HG03103 (cell line): ENCODE data around the gene DPF3.

Experiments used
- ATAC-seq: cut with Tn5 transposase; IDR thresholded peaks from one replicate; pipeline ENCODE4 v1.9.1; 2021; ENCODE audit warnings: low read depth; ENCODE audit not compliant: unreplicated experiment

The DPF3 gene

GRCh38 chr14:72662214-72662613 is 231.7 kb downstream of the DPF3 start:
- ATAC-seq = no peak

GRCh38 chr14:72657214-72657921 is 236.5 kb downstream of the DPF3 start:
- no peak for ATAC-seq

- no peak for ATAC-seq
Observed at GRCh38 chr14:72653026-72653425, 240.9 kb downstream of the DPF3 start.

GRCh38 chr14:72652179-72652578 is 241.7 kb downstream of the DPF3 start:
- ATAC-seq = no peak

GRCh38 chr14:72651714-72652113 is 242.2 kb downstream of the DPF3 start:
- no peak for ATAC-seq

- no peak for ATAC-seq
Observed at GRCh38 chr14:72651081-72651480, 242.8 kb downstream of the DPF3 start.

DNA sequence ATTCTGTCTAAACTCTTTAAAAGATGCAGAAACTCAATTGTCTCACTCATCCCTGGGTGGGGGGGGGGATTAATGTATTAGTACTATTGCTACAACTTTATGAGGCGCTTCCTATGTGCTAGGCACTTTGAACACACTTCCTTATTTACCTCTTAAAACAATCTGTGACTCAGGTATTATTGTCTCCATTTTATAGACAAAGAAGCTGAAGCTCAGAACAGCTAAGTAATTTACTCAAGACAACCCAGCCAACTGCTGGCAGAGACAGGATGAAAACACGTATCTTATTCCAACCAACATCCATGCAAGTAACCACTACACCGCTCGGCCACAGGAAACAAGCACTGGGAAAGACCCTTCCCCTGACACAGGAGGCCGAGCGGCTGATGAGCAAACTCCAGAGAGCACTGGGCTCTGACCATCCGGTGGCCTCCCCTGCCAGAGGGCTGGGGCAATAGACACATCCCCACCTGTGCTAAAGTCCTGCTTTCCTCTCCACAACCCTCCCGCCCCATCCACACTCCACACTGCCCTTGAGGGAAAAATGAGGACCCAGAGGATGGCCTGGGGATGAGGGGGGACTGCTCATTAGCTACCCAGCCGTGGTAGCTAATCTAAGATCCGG is 244.2 kb downstream of the DPF3 start:
- no peak for ATAC-seq

GRCh38 chr14:72647782-72648181 is 246.1 kb downstream of the DPF3 start:
- no peak for ATAC-seq

DNA sequence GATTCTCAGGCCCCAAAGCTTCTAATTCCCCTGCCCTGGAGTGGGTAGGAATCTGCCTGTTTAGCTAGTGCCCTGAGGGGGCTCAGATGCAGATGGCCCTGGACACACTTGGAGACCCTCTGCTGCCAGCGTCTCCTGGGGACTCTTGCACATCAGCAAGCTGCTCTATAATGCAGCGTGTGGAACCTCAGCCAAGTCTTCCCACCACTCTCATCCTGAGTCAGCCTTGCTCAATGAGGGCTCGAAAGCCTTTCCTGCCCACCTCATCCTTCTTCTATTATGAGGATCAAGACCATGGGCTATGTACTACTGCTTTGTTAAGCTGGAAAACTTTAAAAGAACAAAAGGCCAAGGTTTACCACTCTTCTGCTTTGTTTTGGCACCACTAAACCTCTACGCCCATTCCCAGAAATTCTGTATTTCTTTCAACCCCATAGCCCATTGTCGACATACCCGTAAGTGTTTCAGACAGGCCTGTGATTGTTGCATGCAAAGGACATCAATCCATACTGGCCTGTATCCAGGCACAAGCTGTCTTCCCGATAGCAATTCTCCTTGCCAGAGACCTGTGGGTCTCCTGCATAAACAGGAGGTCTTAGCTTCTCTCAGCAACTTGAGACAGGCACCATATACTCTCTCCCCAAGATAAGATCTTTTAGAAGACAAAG is 246.9 kb downstream of the DPF3 start:
- no peak for ATAC-seq

DNA sequence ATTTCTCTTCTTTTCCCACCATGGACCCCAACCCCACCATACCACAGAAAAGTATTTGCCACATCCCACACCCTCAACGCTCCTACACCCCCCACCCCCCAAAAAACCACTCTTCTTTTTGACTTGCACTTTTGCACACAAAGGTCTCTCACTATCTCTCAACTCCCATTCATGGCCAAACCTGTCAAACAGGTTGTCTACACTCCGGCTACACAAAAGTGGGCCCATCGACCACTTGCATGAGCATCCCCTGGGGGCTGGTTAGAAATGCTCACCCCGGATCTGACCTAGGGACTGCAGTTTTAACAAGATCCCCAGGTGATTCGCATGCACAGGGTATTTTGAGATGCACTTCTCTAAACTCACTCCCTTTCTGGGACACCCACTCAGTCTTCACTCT is 248.2 kb downstream of the DPF3 start:
- ATAC-seq = no peak

- no peak for ATAC-seq
Observed at GRCh38 chr14:72644758-72645489, 249.0 kb downstream of the DPF3 start.

DNA sequence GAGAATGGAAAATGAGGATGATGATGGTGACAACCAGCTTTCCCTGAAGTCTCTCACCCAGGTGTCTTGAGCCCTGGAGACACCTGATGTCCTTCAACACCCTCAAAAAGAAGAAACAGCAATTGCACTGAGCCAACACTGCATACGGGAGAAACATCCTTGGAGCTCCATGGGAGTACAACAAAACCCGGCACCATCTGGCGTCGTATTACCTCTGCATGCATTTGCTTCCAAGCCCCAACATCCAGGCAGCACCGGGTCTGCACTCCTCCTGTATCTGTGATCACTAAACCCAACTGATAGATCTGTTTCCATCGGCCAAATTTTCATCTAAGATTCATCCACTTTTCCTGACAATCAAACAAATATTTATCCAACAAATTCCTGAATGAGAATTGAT is 249.9 kb downstream of the DPF3 start:
- ATAC-seq = no peak

GRCh38 chr14:72643317-72643801 is 250.5 kb downstream of the DPF3 start:
- no peak for ATAC-seq

GRCh38 chr14:72640911-72641485 is 252.9 kb downstream of the DPF3 start:
- no peak for ATAC-seq

GRCh38 chr14:72638021-72638420 is 255.9 kb downstream of the DPF3 start:
- no peak for ATAC-seq

DNA sequence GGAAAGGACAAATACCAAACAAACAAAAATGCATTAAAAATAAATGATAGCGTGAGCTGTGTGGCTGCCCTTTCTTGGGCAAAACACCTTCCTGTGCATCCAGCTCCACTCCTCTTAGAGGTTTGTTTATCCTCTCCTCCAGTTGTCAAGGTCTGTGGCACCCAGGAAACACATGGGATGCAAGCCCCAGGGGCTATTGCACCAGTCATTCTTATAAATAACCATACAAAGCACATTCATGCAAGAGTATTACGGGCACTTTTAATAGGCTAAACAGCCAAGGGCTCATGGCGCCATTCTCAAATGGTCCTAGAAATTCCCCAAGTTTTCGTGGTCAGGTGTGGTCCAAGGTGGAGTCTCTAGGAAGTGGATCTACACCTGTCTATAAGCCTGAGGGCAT is 257.0 kb downstream of the DPF3 start:
- ATAC-seq = no peak

GRCh38 chr14:72636094-72636493 is 257.8 kb downstream of the DPF3 start:
- ATAC-seq = no peak

GRCh38 chr14:72634691-72635616 is 258.9 kb downstream of the DPF3 start:
- no peak for ATAC-seq

GRCh38 chr14:72633551-72633950 is 260.4 kb downstream of the DPF3 start:
- ATAC-seq = no peak

DNA sequence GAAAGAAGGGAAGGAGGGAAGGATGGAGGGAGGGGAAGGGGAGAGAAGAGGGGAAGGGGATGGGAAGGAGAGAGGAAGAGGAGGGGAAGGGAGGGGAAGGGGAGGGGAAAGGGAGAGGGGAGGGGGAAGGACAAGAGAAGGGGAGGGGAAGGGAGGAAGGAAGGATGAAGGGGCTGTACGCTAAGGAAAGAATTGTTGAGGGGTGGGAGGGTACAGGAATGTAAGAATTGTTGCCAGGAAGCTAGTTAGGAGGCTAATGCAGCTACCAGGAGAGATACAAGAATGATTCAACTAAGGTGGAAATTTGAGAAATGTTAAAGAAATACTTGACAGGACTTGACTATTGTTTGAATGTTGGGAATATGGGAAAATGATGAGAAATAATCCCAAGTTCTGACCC is 261.2 kb downstream of the DPF3 start:
- no peak for ATAC-seq
